ENCODE measurements around the gene NPL.

GRCh38 chr1:182768963-182769362 lies 20.6 kb upstream of the NPL start:
- no peak for TF ChIP-seq CTCF (conservative IDR thresholded peaks at IDR 0.05)
- no peak for TF ChIP-seq ZFX (IDR thresholded peaks at IDR 0.05)
